ENCODE results near the gene RNF111.

Gene RNF111

GRCh38 chr15:59042041-59042440 is 54.6 kb downstream of the RNF111 start:
- in situ Hi-C loops (cut with HindIII; ENCODE audit: low pct_ligation_motif_present, low pct_unique_long_range_greater_than_20kb, low sequenced_read_pairs): no loop called here
- DNase-seq: no peak

GRCh38 chr15:59048897-59049296 is 61.4 kb downstream of the RNF111 start:
- in situ Hi-C loops (cut with HindIII; ENCODE audit: low pct_ligation_motif_present, low pct_unique_long_range_greater_than_20kb, low sequenced_read_pairs): no loop called here
- DNase-seq: no peak

GRCh38 chr15:59051873-59052861 is 64.7 kb downstream of the RNF111 start:
- DNase-seq: no peak
- in situ Hi-C loops (cut with HindIII; ENCODE audit: low pct_ligation_motif_present, low pct_unique_long_range_greater_than_20kb, low sequenced_read_pairs): no loop called here

GRCh38 chr15:59052915-59053407 is 65.5 kb downstream of the RNF111 start:
- in situ Hi-C loops (cut with HindIII; ENCODE audit: low pct_ligation_motif_present, low pct_unique_long_range_greater_than_20kb, low sequenced_read_pairs): no loop called here
- DNase-seq: no peak

- in situ Hi-C loops (cut with HindIII; ENCODE audit: low pct_ligation_motif_present, low pct_unique_long_range_greater_than_20kb, low sequenced_read_pairs): no loop called here
- no peak for DNase-seq
These were observed 66.0 kb downstream of the RNF111 start for GRCh38 chr15:59053482-59053881.

- no peak for DNase-seq
- in situ Hi-C loops (cut with HindIII; ENCODE audit: low pct_ligation_motif_present, low pct_unique_long_range_greater_than_20kb, low sequenced_read_pairs): no loop called here
These were observed 71.7 kb downstream of the RNF111 start for GRCh38 chr15:59059076-59059597.

- in situ Hi-C loops (cut with HindIII; ENCODE audit: low pct_ligation_motif_present, low pct_unique_long_range_greater_than_20kb, low sequenced_read_pairs): no loop called here
- DNase-seq: no peak
These were observed 72.9 kb downstream of the RNF111 start for GRCh38 chr15:59060348-59060747.

- DNase-seq: no peak
- in situ Hi-C loops (cut with HindIII; ENCODE audit: low pct_ligation_motif_present, low pct_unique_long_range_greater_than_20kb, low sequenced_read_pairs): no loop called here
These were observed 75.6 kb downstream of the RNF111 start for GRCh38 chr15:59063042-59063441.

- in situ Hi-C loops (cut with HindIII; ENCODE audit: low pct_ligation_motif_present, low pct_unique_long_range_greater_than_20kb, low sequenced_read_pairs): no loop called here
- no peak for DNase-seq
These were observed 82.0 kb downstream of the RNF111 start for GRCh38 chr15:59069430-59069829.

- in situ Hi-C loops (cut with HindIII; ENCODE audit: low pct_ligation_motif_present, low pct_unique_long_range_greater_than_20kb, low sequenced_read_pairs): no loop called here
- DNase-seq: no peak
These were observed 87.1 kb downstream of the RNF111 start for GRCh38 chr15:59074607-59075006.

GRCh38 chr15:59087731-59088130 is 100.3 kb downstream of the RNF111 start:
- in situ Hi-C loops (cut with HindIII; ENCODE audit: low pct_ligation_motif_present, low pct_unique_long_range_greater_than_20kb, low sequenced_read_pairs): no loop called here
- no peak for DNase-seq

- no peak for DNase-seq
- in situ Hi-C loops (cut with HindIII; ENCODE audit: low pct_ligation_motif_present, low pct_unique_long_range_greater_than_20kb, low sequenced_read_pairs): no loop called here
These were observed 106.6 kb downstream of the RNF111 start for GRCh38 chr15:59094077-59094476.

- in situ Hi-C loops (cut with HindIII; ENCODE audit: low pct_ligation_motif_present, low pct_unique_long_range_greater_than_20kb, low sequenced_read_pairs): no loop called here
- DNase-seq: no peak
These were observed 109.0 kb downstream of the RNF111 start for GRCh38 chr15:59096429-59096828.

- DNase-seq: no peak
- in situ Hi-C loops (cut with HindIII; ENCODE audit: low pct_ligation_motif_present, low pct_unique_long_range_greater_than_20kb, low sequenced_read_pairs): no loop called here
These were observed 111.8 kb downstream of the RNF111 start for GRCh38 chr15:59099162-59099685.

GRCh38 chr15:59104602-59104911 is 117.1 kb downstream of the RNF111 start:
- in situ Hi-C loops (cut with HindIII; ENCODE audit: low pct_ligation_motif_present, low pct_unique_long_range_greater_than_20kb, low sequenced_read_pairs): no loop called here
- no peak for DNase-seq

GRCh38 chr15:59104912-59105732 is 117.7 kb downstream of the RNF111 start, which contains the start of gene CCNB2:
Gene CCNB2 (plus strand): TSS chr15:59105146. CDS start chr15:59105269, 123 bp downstream.
- in situ Hi-C loops (cut with HindIII; ENCODE audit: low pct_ligation_motif_present, low pct_unique_long_range_greater_than_20kb, low sequenced_read_pairs): no loop called here
- DNase-seq: peak; percentile 94

GRCh38 chr15:59105854-59106253 is 118.4 kb downstream of the RNF111 start:
- DNase-seq: no peak

GRCh38 chr15:59111251-59111650 is 123.8 kb downstream of the RNF111 start:
- no peak for DNase-seq
- in situ Hi-C loops (cut with HindIII; ENCODE audit: low pct_ligation_motif_present, low pct_unique_long_range_greater_than_20kb, low sequenced_read_pairs): no loop called here

More at GRCh38 chr15:59105854-59106253, 118.4 kb downstream of the RNF111 start:
- in situ Hi-C loops (cut with HindIII; ENCODE audit: low pct_ligation_motif_present, low pct_unique_long_range_greater_than_20kb, low sequenced_read_pairs): no loop called here

GRCh38 chr15:59115047-59115446 is 127.6 kb downstream of the RNF111 start:
- in situ Hi-C loops (cut with HindIII; ENCODE audit: low pct_ligation_motif_present, low pct_unique_long_range_greater_than_20kb, low sequenced_read_pairs): no loop called here

More at GRCh38 chr15:59115047-59115446, 127.6 kb downstream of the RNF111 start:
- no peak for DNase-seq

Measured in ACHN (cell line).